ENCODE results near the gene KLHL29.

DNA sequence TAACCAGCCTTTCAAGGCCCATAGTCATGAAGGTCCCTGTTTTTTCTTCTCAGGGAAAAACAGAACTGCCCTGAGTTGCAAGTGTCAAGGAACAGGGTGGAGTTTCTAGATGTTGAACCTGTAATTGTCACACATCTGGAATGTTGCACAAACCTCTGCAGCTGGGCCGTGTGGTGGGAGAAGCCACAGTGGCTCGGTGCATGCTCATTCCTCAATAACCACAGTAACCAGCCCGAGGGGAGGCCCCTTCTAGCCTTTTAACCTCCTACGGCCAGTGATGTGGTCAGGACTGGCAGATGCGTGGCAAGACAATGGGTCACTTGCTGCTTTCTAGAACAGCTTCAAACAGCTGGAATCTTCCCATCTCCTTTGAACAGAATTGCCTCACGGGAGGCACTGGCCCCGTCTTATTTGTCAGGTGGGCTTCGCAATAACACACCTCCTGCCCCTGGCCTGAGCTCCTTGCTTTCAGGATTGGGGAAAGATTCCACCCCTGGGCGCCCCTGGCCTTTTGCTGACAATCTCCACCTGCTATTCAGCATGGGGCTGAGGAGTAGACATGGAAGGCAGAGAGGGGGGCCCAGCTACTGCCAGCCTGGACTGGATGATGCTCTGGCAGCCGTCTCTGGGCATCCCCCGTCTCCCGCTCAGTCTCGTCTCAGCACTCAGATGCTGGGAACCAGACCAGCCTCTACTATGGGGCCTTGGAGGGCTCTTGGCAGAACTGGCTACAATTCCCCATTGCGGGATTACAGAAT is 102.9 kb downstream of the KLHL29 start:
- TF ChIP-seq EZH2 (optimal IDR thresholded peaks at IDR 0.05; ENCODE audit: low read depth, low read length), result no peak
- TF ChIP-seq, protein P1, sequence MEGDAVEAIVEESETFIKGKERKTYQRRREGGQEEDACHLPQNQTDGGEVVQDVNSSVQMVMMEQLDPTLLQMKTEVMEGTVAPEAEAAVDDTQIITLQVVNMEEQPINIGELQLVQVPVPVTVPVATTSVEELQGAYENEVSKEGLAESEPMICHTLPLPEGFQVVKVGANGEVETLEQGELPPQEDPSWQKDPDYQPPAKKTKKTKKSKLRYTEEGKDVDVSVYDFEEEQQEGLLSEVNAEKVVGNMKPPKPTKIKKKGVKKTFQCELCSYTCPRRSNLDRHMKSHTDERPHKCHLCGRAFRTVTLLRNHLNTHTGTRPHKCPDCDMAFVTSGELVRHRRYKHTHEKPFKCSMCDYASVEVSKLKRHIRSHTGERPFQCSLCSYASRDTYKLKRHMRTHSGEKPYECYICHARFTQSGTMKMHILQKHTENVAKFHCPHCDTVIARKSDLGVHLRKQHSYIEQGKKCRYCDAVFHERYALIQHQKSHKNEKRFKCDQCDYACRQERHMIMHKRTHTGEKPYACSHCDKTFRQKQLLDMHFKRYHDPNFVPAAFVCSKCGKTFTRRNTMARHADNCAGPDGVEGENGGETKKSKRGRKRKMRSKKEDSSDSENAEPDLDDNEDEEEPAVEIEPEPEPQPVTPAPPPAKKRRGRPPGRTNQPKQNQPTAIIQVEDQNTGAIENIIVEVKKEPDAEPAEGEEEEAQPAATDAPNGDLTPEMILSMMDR (IDR thresholded peaks at IDR 0.05; ENCODE audit: low read length), result no peak
